Measurements from ENCODE around the gene LVRN.

LVRN gene

GRCh38 chr5:116032094-116032517 is 69.8 kb downstream of the LVRN start, which contains the start of gene ARL14EPL:
Gene ARL14EPL, plus strand, starts transcription at chr5:116032472. Its CDS starts 18,994 bp downstream, at chr5:116051466.
- DNase-seq, result peak; percentile 9 to 52

GRCh38 chr5:116032991-116033390 is 70.7 kb downstream of the LVRN start:
- no peak for DNase-seq

- DNase-seq, result no peak
Measured at GRCh38 chr5:116035123-116035522, 72.8 kb downstream of the LVRN start.

- DNase-seq, result no peak
Measured at GRCh38 chr5:116037236-116037822, 75.1 kb downstream of the LVRN start.

- peak in 1 of 2 donors; percentile 52 for DNase-seq
Measured at GRCh38 chr5:116038817-116039216, 76.5 kb downstream of the LVRN start.

GRCh38 chr5:116042375-116042774 is 80.1 kb downstream of the LVRN start:
- DNase-seq, result no peak

- DNase-seq, result no peak
Measured at GRCh38 chr5:116044073-116044472, 81.8 kb downstream of the LVRN start.

- no peak for DNase-seq
Measured at GRCh38 chr5:116045821-116046220, 83.5 kb downstream of the LVRN start.

- no peak for DNase-seq
Measured at GRCh38 chr5:116046261-116046660, 84.0 kb downstream of the LVRN start.

GRCh38 chr5:116046823-116047222 is 84.5 kb downstream of the LVRN start:
- DNase-seq, result no peak

GRCh38 chr5:116058346-116058936 is 96.2 kb downstream of the LVRN start:
- no peak for DNase-seq

GRCh38 chr5:116062352-116062751 is 100.1 kb downstream of the LVRN start:
- no peak for DNase-seq

- DNase-seq, result no peak
Measured at GRCh38 chr5:116063950-116064349, 101.7 kb downstream of the LVRN start.

- peak; percentile 22 to 58 for DNase-seq
Measured at GRCh38 chr5:116068028-116068632, 105.9 kb downstream of the LVRN start.

- DNase-seq, result no peak
Measured at GRCh38 chr5:116071211-116071610, 108.9 kb downstream of the LVRN start.

GRCh38 chr5:116075191-116075831 is 113.0 kb downstream of the LVRN start:
- DNase-seq, result no peak

- DNase-seq, result peak in 1 of 2 donors; percentile 26
Measured at GRCh38 chr5:116076496-116076895, 114.2 kb downstream of the LVRN start.

Measured in CD4-positive, alpha-beta T cell treated with Interleukin-4 for 1 hour (primary cell).